ENCODE data around the gene CHST3.
"Not testable (repeated sequence)": the region's sequence is repeated elsewhere in the genome, so short reads cannot be mapped to it uniquely, and the experiment has no call there.

- TF ChIP-seq, protein P1, sequence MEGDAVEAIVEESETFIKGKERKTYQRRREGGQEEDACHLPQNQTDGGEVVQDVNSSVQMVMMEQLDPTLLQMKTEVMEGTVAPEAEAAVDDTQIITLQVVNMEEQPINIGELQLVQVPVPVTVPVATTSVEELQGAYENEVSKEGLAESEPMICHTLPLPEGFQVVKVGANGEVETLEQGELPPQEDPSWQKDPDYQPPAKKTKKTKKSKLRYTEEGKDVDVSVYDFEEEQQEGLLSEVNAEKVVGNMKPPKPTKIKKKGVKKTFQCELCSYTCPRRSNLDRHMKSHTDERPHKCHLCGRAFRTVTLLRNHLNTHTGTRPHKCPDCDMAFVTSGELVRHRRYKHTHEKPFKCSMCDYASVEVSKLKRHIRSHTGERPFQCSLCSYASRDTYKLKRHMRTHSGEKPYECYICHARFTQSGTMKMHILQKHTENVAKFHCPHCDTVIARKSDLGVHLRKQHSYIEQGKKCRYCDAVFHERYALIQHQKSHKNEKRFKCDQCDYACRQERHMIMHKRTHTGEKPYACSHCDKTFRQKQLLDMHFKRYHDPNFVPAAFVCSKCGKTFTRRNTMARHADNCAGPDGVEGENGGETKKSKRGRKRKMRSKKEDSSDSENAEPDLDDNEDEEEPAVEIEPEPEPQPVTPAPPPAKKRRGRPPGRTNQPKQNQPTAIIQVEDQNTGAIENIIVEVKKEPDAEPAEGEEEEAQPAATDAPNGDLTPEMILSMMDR (IDR thresholded peaks at IDR 0.05; ENCODE audit: low read depth, low read length), result not testable (repeated sequence)
- not testable (repeated sequence) for TF ChIP-seq EZH2phosphoT487 (IDR thresholded peaks at IDR 0.05; ENCODE audit: low read depth)
Observed at GRCh38 chr10:71988895-71989294, 24.7 kb downstream of the CHST3 start.

Data from OCI-LY3 (cell line).